HG03097 (cell line): ENCODE results near the gene GPR132.
"Not testable (repeated sequence)": the region's sequence is repeated elsewhere in the genome, so short reads cannot be mapped to it uniquely, and the experiment has no call there.

ENCODE experiments used
- ATAC-seq: cut with Tn5 transposase; IDR thresholded peaks from one replicate; pipeline ENCODE4 v1.9.1; 2021; ENCODE audit not compliant: unreplicated experiment, low FRiP score

GPR132 gene

GRCh38 chr14:105065280-105066228 is at the start of gene GPR132:
GPR132 (minus strand) TSS chr14:105065430; CDS start chr14:105055420, 10,010 bp downstream.
- peak; percentile 35 for ATAC-seq

DNA sequence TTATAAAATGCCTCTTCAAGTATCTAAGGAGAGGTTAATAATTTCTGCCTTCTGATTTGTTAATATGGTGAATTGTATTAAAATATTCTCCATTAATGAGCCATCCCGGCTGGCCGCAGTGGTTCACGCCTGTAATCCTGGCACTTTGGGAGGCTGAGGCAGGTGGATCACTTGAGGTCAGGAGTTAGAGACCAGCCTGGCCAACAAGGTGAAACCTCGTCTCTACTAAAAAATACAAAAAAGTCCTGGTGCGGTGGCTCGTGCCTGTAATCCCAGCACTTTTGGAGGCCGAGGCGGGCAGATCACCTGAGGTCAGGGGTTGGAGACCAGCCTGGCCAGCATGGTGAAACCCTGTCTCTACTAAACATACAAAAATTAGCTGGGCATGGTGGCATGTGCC is 44.0 kb upstream of the GPR132 start:
- not testable (repeated sequence) for ATAC-seq

- no peak for ATAC-seq
Measured at GRCh38 chr14:105108516-105108864, 43.3 kb upstream of the GPR132 start.

GRCh38 chr14:105107781-105108515 is 42.7 kb upstream of the GPR132 start:
- ATAC-seq, result no peak

DNA sequence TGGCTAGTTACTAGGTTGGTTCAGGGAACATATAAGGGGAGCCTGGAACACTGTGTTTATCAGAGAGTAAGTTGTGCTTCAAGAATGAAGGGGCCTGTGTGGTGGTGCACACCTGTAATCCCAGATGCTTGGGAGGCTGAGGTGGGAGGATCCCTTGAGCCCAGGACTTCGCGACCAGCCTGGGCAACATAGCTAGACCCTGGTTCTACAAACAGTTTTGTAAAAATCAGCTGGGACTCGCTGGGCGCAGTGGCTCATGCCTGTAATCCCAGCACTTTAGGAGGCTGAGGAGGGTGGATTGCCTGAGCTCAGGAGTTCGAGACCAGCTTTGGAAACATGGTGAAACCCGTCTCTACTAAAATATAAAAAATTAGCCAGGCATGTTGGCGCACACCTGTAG is 42.1 kb upstream of the GPR132 start:
- no peak for ATAC-seq

GRCh38 chr14:105105158-105105557 is 39.9 kb upstream of the GPR132 start:
- no peak for ATAC-seq

- no peak for ATAC-seq
Measured at GRCh38 chr14:105102893-105103292, 37.7 kb upstream of the GPR132 start.

- ATAC-seq, result no peak
Measured at GRCh38 chr14:105102361-105102870, 37.2 kb upstream of the GPR132 start.

DNA sequence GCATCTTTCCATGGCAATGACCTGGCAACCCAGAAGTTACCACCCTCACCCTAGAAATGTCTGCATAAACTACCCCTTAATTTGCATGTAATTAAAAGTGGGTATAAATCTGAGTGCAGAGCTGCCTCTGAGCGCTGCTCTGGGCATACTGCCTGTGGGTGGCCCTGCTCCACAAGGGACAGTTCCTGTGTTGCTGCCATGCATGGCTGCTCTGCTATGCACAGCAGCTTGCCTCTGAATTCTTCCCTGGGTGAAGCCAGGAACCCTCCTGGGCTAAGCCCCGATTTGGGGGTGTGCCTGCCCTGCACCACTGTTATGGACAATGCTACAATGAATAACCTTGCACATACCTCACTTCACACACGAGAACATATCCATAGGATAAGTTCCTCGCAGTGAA is 35.7 kb upstream of the GPR132 start:
- no peak for ATAC-seq

GRCh38 chr14:105099778-105100177 is 34.5 kb upstream of the GPR132 start:
- ATAC-seq, result no peak

- ATAC-seq, result no peak
Measured at GRCh38 chr14:105098316-105098715, 33.1 kb upstream of the GPR132 start.

DNA sequence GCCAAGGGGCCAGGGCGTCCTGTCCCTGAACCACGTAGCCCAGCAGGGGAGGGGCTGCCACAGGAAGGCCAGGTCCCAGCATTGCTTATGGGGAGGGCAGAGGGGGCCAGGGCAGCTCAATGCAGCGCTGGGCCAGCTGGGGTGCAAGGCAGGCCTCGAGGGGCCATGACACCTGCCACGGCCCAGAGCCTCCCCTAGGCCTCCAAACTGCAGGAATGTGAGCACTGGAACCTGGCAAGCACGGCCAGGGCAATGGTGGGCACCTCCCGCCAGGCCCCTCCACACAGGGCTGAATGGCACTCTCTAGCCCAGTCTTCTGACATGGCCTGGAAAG is 32.5 kb upstream of the GPR132 start:
- no peak for ATAC-seq

GRCh38 chr14:105096206-105096875 is 31.1 kb upstream of the GPR132 start:
- ATAC-seq, result no peak

DNA sequence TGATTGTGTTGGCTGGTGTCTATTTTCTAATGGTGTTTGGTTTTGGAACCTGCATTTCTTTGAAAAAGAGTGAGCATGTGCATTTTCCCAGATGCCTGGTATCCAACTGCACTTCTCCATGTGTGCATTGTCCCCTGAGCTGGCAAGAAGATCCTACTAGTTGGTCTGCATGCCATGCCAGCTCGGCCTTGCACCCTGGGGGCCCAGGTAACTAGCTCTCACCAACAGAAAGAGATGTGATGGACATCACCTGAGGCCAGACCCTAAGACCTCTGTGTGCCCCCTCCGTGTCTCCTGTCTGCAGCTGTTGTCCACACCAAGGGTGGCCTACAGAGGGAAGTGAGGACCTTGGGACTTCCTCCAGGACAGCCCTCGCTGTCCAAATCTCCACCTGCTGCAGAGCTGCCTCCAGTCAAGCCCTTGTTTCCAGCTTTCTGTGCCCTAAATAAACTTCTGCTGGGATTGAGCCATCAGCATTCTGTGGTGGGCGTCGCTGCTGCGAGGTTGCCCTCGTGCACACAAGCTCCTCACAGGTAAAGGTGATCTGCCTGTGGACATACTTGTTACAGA is 30.1 kb upstream of the GPR132 start:
- ATAC-seq, result no peak

GRCh38 chr14:105094193-105094907 is 29.1 kb upstream of the GPR132 start:
- ATAC-seq, result no peak

- ATAC-seq, result peak; percentile 49
Measured at GRCh38 chr14:105093431-105094192, 28.4 kb upstream of the GPR132 start.

DNA sequence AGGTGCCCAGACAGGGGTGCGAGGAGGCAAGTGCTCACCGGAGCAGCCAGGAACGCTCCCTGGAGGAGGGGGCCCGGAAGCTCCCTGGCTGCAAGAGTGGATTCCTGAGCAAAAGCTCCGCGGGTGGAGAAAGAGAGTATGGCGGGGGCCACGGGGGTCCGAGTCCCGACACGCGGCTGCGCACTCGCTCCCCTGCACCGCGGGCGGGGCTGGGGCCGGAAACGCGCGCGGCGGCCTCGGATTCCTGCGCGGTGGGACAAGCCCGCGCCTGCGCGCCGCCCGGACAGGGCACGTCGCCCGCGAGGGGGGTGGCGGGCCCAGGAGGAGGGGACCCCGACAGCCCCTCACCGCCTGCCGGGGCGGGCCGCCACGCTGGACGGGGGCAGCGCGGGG is 27.8 kb upstream of the GPR132 start:
- no peak for ATAC-seq

GRCh38 chr14:105092171-105093037 is 27.2 kb upstream of the GPR132 start:
- no peak for ATAC-seq
